NCI-H446 (cell line): Measurements from ENCODE around the gene KLK5.

ENCODE experiments used
- DNase-seq, 2 experiments: peaks; one replicate each; lab custom pipeline; 2025; lab: John Stamatoyannopoulos, UW

Gene KLK5

GRCh38 chr19:50968716-50969412, 16.0 kb upstream of the KLK5 start:
- DNase-seq, result no peak

- no peak for DNase-seq
Observed at GRCh38 chr19:50967929-50968715, 15.3 kb upstream of the KLK5 start.

- no peak for DNase-seq
Observed at GRCh38 chr19:50964266-50964665, 11.4 kb upstream of the KLK5 start.

GRCh38 chr19:50963381-50963780, 10.5 kb upstream of the KLK5 start:
- DNase-seq, result no peak

GRCh38 chr19:50962245-50962644, 9.4 kb upstream of the KLK5 start:
- DNase-seq, result no peak

- no peak for DNase-seq
Observed at GRCh38 chr19:50959731-50960500, 7.1 kb upstream of the KLK5 start.

GRCh38 chr19:50957587-50957986, 4.7 kb upstream of the KLK5 start:
- no peak for DNase-seq

GRCh38 chr19:50949861-50950260, 3.0 kb downstream of the KLK5 start:
- DNase-seq, result no peak

- no peak for DNase-seq
Observed at GRCh38 chr19:50947123-50947522, 5.7 kb downstream of the KLK5 start.

GRCh38 chr19:50944795-50945194, 8.0 kb downstream of the KLK5 start:
- DNase-seq, result no peak

GRCh38 chr19:50943074-50943828, 9.6 kb downstream of the KLK5 start:
- no peak for DNase-seq

GRCh38 chr19:50939596-50939995, 13.2 kb downstream of the KLK5 start:
- no peak for DNase-seq

GRCh38 chr19:50933640-50934039, 19.2 kb downstream of the KLK5 start:
- no peak for DNase-seq

GRCh38 chr19:50932690-50933083, 20.2 kb downstream of the KLK5 start:
- DNase-seq, result no peak

GRCh38 chr19:50932018-50932689, 20.7 kb downstream of the KLK5 start:
- no peak for DNase-seq

- DNase-seq, result no peak
Observed at GRCh38 chr19:50931023-50931422, 21.8 kb downstream of the KLK5 start.

- no peak for DNase-seq
Observed at GRCh38 chr19:50928831-50929230, 24.0 kb downstream of the KLK5 start.

- DNase-seq, result no peak
Observed at GRCh38 chr19:50926144-50926543, 26.7 kb downstream of the KLK5 start.

- no peak for DNase-seq
Observed at GRCh38 chr19:50925734-50926133, 27.1 kb downstream of the KLK5 start.

- DNase-seq, result no peak
Observed at GRCh38 chr19:50924586-50924985, 28.3 kb downstream of the KLK5 start.

GRCh38 chr19:50922317-50922853, 30.5 kb downstream of the KLK5 start:
- peak; percentile 73 to 88 for DNase-seq
